AG09309 (cell line): ENCODE results near the gene INKA2.

ENCODE experiments used
- DNase-seq: peaks from one replicate; pipeline ENCODE4 v3.0.0-alpha.2; 2010; ENCODE audit warnings: low read depth
- H3K4me3 ChIP-seq: 2 replicates; pipeline ENCODE4 v1.5.1; 2011; ENCODE audit warnings: mild to moderate bottlenecking, low read depth, low read length, moderate library complexity; ENCODE audit not compliant: control insufficient read depth
- TF ChIP-seq, protein P1 (sequence below): IDR thresholded peaks from 2 replicates; pipeline ENCODE4 v1.5.1; 2011; ENCODE audit warnings: mild to moderate bottlenecking, low read depth, low read length, inconsistent platforms; ENCODE audit not compliant: insufficient read depth, control insufficient read depth; ENCODE audit errors: missing control alignments

The INKA2 gene

DNA sequence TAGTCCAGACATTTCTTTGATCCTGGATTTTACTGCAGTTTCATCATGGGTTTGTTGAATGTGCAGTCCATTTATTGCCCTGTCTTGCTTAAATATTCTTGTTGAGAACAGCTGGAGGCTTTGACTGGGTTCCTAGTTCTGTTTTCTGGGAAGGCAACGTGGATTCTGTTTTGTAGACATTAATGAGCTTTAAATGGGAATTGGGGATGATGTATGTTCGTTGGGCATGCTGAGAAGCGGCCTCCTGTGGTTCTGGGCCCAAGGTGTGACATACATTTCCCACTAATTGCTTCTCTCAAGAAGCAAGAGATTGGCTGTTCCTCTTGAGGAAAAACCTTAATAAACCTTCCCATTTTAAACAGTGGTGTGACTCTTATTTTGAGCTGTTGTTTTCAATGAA, 22.9 kb downstream of the INKA2 start:
- no peak overlapping the region for H3K4me3 ChIP-seq
- DNase-seq = no peak
- TF ChIP-seq, protein P1, sequence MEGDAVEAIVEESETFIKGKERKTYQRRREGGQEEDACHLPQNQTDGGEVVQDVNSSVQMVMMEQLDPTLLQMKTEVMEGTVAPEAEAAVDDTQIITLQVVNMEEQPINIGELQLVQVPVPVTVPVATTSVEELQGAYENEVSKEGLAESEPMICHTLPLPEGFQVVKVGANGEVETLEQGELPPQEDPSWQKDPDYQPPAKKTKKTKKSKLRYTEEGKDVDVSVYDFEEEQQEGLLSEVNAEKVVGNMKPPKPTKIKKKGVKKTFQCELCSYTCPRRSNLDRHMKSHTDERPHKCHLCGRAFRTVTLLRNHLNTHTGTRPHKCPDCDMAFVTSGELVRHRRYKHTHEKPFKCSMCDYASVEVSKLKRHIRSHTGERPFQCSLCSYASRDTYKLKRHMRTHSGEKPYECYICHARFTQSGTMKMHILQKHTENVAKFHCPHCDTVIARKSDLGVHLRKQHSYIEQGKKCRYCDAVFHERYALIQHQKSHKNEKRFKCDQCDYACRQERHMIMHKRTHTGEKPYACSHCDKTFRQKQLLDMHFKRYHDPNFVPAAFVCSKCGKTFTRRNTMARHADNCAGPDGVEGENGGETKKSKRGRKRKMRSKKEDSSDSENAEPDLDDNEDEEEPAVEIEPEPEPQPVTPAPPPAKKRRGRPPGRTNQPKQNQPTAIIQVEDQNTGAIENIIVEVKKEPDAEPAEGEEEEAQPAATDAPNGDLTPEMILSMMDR = no peak

DNA sequence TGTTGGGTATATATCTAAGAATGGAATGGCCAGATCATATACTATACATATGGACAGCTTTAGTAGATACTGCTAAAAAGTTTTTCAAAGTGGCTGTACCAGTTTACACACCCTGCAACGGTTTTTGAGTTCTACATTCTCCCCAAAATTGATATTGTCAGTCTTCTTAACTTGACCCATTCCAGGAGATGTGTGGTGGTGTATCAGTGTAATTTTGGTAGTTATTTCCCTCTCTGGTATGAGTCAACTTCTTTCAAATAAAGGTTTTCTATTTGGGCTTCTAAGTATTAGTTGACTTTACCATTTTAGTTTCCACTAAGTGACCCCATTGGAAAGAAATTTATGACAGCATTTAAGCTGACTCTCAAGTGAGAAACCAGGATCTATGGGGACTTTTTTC, 29.2 kb downstream of the INKA2 start:
- no peak for DNase-seq
- TF ChIP-seq, protein P1 = no peak
- no peak overlapping the region for H3K4me3 ChIP-seq

DNA sequence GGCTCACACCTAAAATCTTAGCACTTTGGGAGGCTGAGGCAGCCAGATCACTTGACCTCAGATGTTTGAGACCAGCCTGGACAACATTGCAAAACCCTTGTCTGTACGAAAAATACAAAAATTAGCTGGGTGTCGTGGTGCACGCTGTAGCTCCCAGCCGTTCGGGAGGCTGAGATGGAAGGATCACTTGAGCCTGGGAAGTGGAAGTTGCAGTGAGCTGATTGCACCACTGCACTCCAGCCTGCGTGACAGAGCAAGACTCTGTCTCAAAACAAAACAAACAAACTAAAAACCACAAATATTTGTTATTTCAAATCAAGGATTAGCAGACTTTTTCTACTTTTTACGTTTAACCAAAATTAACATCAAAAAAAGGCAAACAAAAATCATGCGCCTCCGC, 31.3 kb downstream of the INKA2 start:
- no peak for DNase-seq
- H3K4me3 ChIP-seq = no peak overlapping the region
- TF ChIP-seq, protein P1 = no peak

DNA sequence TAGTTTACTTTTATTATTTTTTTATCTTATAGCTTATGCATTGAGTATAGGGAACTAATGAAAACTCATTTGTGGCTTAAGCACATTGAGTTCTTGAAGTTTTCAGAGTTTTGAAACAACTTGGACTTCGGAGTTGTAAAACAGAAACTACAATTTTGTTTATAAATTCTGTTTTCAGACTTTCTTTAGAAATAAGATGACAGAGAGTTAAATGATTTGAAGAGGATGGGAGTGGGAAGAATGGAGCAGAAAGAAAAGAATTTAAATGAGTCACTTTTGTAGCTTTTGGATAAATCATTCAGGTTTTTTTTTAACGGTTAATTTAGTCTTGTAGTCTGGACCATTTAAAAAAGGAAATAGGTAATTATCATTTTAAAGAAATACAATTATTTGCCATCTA, 32.3 kb downstream of the INKA2 start:
- DNase-seq = no peak
- TF ChIP-seq, protein P1 = no peak

DNA sequence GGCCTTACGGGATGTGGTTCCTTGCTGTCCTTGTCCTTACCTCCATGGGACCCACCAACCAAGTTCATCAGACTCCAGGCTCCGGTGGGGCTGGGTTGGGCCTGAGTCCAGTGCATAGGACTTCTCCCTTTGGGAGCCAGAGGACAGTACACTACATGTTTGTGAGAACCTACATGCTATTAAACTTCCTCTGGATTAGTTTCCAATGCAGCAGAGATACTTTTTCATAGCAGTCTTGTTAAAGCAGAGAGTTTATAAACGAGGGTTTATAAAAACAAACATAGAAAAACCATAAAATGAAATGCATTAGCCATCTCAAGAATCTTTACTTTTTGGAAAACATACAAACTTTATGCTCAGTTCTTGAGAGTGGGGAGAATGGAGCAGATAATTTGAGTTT, 33.4 kb downstream of the INKA2 start:
- no peak overlapping the region for H3K4me3 ChIP-seq
- TF ChIP-seq, protein P1 = no peak
- no peak for DNase-seq

More for the DNA sequence above, 32.3 kb downstream of the INKA2 start:
- H3K4me3 ChIP-seq = no peak overlapping the region

DNA sequence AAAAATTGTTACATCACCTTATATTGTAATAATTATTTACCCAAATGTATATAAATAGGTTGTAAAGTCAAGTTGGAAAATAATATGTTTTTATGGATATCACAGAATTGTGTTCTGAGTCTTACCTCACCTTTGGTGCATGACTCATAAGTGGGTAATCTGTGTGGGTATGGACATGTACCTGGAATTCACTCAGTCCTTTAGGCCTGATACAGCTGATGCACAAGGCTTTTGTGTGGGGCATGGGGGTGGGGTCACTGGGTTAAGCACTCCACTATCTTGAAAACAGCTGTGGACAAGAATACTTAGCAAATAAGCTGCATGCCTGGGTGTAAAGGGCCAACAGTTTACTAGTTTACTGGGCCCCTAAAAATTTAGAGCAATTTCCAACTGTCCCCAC, 34.4 kb downstream of the INKA2 start:
- no peak overlapping the region for H3K4me3 ChIP-seq
- DNase-seq = no peak
- TF ChIP-seq, protein P1 = no peak

DNA sequence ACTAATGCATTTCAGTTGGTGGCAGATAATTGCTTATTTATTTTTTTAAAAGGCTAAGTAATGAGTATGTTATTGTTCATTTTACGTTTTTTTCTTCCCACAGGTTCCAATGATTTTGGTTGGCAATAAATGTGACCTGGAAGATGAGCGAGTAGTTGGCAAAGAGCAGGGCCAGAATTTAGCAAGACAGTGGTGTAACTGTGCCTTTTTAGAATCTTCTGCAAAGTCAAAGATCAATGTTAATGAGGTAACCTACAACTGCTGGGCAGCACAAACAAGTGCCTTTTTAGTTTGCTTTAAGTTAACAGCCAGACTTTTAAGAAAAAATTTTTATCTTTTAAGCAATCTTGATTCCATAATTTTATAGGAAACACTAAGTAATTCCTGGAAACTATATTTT, 35.0 kb downstream of the INKA2 start:
- DNase-seq = no peak
- H3K4me3 ChIP-seq = no peak overlapping the region
- TF ChIP-seq, protein P1 = no peak
